Thyroid gland (tissue), 4 donors: ENCODE measurements around the gene REC8. TPM values are rescaled to one million over a fixed set of nuclear protein-coding genes. Genes with fewer than 3 reads are reported as not detected.

Source experiments
- DNase-seq, 2 donors: peaks; one replicate each; pipeline ENCODE4 v3.0.0-alpha.2; 2019
- H3K27ac ChIP-seq, 3 donors: fragments of 200-600 bp; sonication (generic); 1 replicate in 2 of 3; 2 replicates in 1 of 3; pipeline ENCODE4 v1.5.1; 2016 to 2019; ENCODE audit warnings: mild to moderate bottlenecking in 1 of 3, moderate library complexity in 1 of 3
- H3K27me3 ChIP-seq: fragments of 200-600 bp; sonication (generic); one replicate; pipeline ENCODE4 v1.5.1; 2019
- H3K36me3 ChIP-seq, 2 donors: fragments of 200-600 bp; sonication (generic); one replicate each; pipeline ENCODE4 v1.5.1; 2016 to 2019
- H3K4me1 ChIP-seq, 2 donors: fragments of 200-600 bp; sonication (generic); one replicate each; pipeline ENCODE4 v1.5.1; 2017 to 2019
- H3K4me3 ChIP-seq, 3 donors: fragments of 200-600 bp; sonication (generic); replicated peaks in 1 of 3; 1 replicate in 2 of 3; 2 replicates in 1 of 3; pipeline ENCODE4 v1.5.1; 2016; ENCODE audit warnings: mild to moderate bottlenecking in 1 of 3
- H3K9me3 ChIP-seq: fragments of 200-600 bp; sonication (generic); one replicate; pipeline ENCODE4 v1.5.1; 2017
- CTCF ChIP-seq, 6 experiments: fragments of 200-600 bp in 3 of 6; fragments of 450-650 bp in 3 of 6; sonication (generic) in 3 of 6; IDR thresholded peaks; one replicate each; pipeline ENCODE4 v1.5.1; 2016 to 2019; ENCODE audit warnings: antibody characterized with exemption in 6 of 6, mild to moderate bottlenecking in 2 of 6, inconsistent platforms in 1 of 6, moderate library complexity in 1 of 6
- POLR2A ChIP-seq, 2 donors: fragments of 450-650 bp; IDR thresholded peaks; one replicate each; pipeline ENCODE4 v1.6.1; 2017; ENCODE audit warnings: antibody characterized with exemption in 2 of 2, mild to moderate bottlenecking in 2 of 2, moderate library complexity in 1 of 2
- WGBS, 2 donors: methylation state at CpG; one replicate each; pipeline ENCODE4 v1.1.5; 2017; 5-methylcytosine and 5-hydroxymethylcytosine counted together
- intact Hi-C: fragments of 100-400 bp; cut with DNase I; formaldehyde crosslinking; loops from one replicate; pipeline ENCODE4 v1.15.1; 2023
- total RNA-seq, 4 donors: library from RNA; depleted of rRNA; stranded (reverse); fragments of >200 nt; gene quantifications; one replicate each; pipeline ENCODE4 v1.2.3, GENCODE V29; 2016

The REC8 gene
- total RNA-seq, 4 donors from 2014 or later: 4.1 to 7.1 (median 5.4) TPM

DNA sequence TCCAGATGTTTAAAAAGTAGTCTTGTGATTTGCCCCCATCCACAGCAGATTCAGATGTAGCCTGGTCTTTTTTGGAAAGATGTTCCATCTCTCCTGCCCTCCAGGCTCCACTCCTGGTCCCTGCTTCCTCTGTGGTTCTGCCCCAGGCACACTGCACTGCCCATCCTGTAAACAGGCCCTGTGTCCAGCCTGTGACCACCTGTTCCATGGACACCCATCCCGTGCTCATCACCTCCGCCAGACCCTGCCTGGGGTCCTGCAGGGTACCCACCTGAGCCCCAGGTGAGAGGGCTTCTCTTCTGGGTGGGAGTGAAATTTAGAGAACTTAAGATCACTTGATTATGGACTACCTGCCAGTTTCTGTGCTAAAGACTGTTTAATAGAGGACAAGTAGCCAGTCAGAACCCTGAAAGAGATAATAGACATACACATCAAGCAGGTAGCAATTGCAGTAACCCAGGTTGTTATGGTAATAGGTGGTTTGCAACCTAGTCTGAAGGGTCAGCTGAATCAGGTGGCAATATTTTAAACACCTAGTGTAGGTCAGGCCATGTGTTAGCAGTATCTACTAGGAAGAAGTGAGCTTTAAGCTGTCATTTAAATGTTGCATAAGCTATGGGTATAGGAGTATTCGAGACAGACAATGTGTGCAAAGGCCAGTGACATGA is 22.4 kb upstream of the REC8 start:
- Histone ChIP-seq H3K27me3 (no peaks in the 10 kb centered on the region), H3K9me3 (no peaks in the 10 kb centered on the region), H3K27ac (no peak overlapping the region), H3K4me3 (no peak overlapping the region), H3K36me3 (peaks cover 26% of the 10 kb centered on the region in 2 donors), H3K4me1 (peaks cover 17 to 18% of the 10 kb centered on the region in 2 donors)
- 96 to 98% methylated on average over 3 of the region's 3 CpGs for WGBS, 2 donors
- no peak for DNase-seq
- intact Hi-C loops: no loop called here
- TF ChIP-seq CTCF (IDR thresholded peaks at IDR 0.05) (no peak), POLR2A (IDR thresholded peaks at IDR 0.05) (no peak)

DNA sequence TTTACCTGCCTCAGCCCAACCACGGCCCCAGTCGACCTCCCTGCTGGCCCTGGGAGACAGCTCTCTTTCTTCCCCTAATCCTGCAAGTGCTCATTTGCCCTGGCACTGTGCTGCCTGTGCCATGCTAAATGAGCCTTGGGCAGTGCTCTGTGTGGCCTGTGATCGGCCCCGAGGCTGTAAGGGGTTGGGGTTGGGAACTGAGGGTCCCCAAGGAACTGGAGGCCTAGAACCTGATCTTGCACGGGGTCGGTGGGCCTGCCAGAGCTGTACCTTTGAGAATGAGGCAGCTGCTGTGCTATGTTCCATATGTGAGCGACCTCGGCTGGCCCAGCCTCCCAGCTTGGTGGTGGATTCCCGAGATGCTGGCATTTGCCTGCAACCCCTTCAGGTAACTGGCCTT is 21.8 kb upstream of the REC8 start:
- H3K36me3 ChIP-seq: peaks cover 28 to 32% of the 10 kb centered on the region in 2 donors
- no peaks in the 10 kb centered on the region for H3K27me3 ChIP-seq
- DNase-seq: no peak
- peaks cover 17 to 18% of the 10 kb centered on the region in 2 donors for H3K4me1 ChIP-seq
- H3K27ac ChIP-seq: no peak overlapping the region
- H3K4me3 ChIP-seq: no peak overlapping the region
- intact Hi-C loops: no loop called here
- no peak for TF ChIP-seq CTCF (IDR thresholded peaks at IDR 0.05)
- TF ChIP-seq POLR2A (IDR thresholded peaks at IDR 0.05): no peak
- H3K9me3 ChIP-seq: no peaks in the 10 kb centered on the region
- WGBS, 2 donors: 86 to 98% methylated on average over 4 to 9 of the region's 9 CpGs

GRCh38 chr14:24150567-24150966 is 21.3 kb upstream of the REC8 start:
- Histone ChIP-seq H3K4me1 (peaks cover 13 to 15% of the 10 kb centered on the region in 2 donors), H3K36me3 (peaks cover 33 to 37% of the 10 kb centered on the region in 2 donors), H3K4me3 (no peak overlapping the region), H3K9me3 (no peaks in the 10 kb centered on the region), H3K27ac (no peak overlapping the region), H3K27me3 (no peaks in the 10 kb centered on the region)
- TF ChIP-seq POLR2A (IDR thresholded peaks at IDR 0.05) (no peak), CTCF (IDR thresholded peaks at IDR 0.05) (no peak)
- WGBS, 2 donors: 96 to 97% methylated on average over 9 of the region's 9 CpGs
- no peak for DNase-seq
- intact Hi-C loops: no loop called here

- no peak for DNase-seq
- Histone ChIP-seq H3K4me1 (peaks cover 9 to 11% of the 10 kb centered on the region in 2 donors), H3K9me3 (no peaks in the 10 kb centered on the region), H3K27ac (no peak overlapping the region), H3K4me3 (no peak overlapping the region), H3K27me3 (no peaks in the 10 kb centered on the region), H3K36me3 (peaks cover 35 to 42% of the 10 kb centered on the region in 2 donors)
- intact Hi-C loops: no loop called here
- 88 to 91% methylated on average over 9 of the region's 9 CpGs for WGBS, 2 donors
- TF ChIP-seq POLR2A (IDR thresholded peaks at IDR 0.05) (no peak), CTCF (IDR thresholded peaks at IDR 0.05) (no peak)
These were observed 20.9 kb upstream of the REC8 start for GRCh38 chr14:24150993-24151392.

- peaks cover 8% of the 10 kb centered on the region in 2 donors for H3K4me1 ChIP-seq
- no peak overlapping the region for H3K4me3 ChIP-seq
- no peaks in the 10 kb centered on the region for H3K9me3 ChIP-seq
- no peaks in the 10 kb centered on the region for H3K27me3 ChIP-seq
- H3K27ac ChIP-seq: no peak overlapping the region
- peaks cover 38 to 47% of the 10 kb centered on the region in 2 donors for H3K36me3 ChIP-seq
- no peak for DNase-seq
- WGBS, 2 donors: 95 to 97% methylated on average over 16 of the region's 16 CpGs
- intact Hi-C loops: no loop called here
- no peak for TF ChIP-seq POLR2A (IDR thresholded peaks at IDR 0.05)
- TF ChIP-seq CTCF (IDR thresholded peaks at IDR 0.05): no peak
These were observed 20.3 kb upstream of the REC8 start for GRCh38 chr14:24151404-24152080.
